C4-2B (cell line): ENCODE results near the gene RPL13.

ENCODE experiments used
- ZFX ChIP-seq: fragments of 450-650 bp; IDR thresholded peaks from 2 replicates; pipeline ENCODE4 v1.6.1; 2017
- TF ChIP-seq, protein P1 (sequence below): fragments of 450-650 bp; conservative IDR thresholded peaks from 2 replicates; pipeline ENCODE4 v1.5.1; 2017; ENCODE audit warnings: mild to moderate bottlenecking

DNA sequence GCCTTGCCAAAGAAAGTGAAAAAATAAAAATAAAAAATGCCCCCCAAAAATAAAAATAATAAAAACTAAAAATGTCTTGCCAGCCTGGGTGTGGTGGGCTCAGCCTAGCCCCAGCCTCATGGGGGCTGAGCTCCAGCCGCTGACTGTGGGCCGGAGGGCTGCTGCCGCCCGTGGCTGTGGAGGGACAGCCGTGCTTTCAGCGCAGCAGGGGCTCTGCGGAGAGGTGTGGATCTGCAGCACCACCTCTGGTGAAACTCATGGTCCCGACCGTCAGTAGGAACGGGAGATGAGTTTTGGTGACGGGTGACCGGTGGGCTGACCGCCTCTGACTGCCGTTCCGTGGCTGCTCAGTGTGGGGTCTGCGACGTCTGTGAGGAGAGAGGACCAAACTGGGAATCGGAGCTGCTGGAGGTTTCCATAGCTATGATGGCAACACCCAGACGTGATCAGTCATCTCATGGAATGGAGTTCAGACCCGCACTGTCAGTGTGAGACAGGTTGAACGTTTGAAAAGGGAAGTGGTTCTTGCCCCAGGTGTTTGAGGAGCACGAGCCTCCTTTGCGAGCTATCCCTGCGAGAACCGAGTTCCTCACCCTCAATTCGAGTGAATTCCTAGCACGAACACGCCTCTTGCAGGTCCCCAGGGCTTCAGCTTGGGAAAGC lies 12.0 kb upstream of the RPL13 start:
- TF ChIP-seq, protein P1, sequence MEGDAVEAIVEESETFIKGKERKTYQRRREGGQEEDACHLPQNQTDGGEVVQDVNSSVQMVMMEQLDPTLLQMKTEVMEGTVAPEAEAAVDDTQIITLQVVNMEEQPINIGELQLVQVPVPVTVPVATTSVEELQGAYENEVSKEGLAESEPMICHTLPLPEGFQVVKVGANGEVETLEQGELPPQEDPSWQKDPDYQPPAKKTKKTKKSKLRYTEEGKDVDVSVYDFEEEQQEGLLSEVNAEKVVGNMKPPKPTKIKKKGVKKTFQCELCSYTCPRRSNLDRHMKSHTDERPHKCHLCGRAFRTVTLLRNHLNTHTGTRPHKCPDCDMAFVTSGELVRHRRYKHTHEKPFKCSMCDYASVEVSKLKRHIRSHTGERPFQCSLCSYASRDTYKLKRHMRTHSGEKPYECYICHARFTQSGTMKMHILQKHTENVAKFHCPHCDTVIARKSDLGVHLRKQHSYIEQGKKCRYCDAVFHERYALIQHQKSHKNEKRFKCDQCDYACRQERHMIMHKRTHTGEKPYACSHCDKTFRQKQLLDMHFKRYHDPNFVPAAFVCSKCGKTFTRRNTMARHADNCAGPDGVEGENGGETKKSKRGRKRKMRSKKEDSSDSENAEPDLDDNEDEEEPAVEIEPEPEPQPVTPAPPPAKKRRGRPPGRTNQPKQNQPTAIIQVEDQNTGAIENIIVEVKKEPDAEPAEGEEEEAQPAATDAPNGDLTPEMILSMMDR: no peak
- no peak for TF ChIP-seq ZFX
